ENCODE data around the gene ZNF862. TPM values are rescaled to one million over a fixed set of nuclear protein-coding genes. Genes with fewer than 3 reads are reported as not detected.

The ZNF862 gene
- total RNA-seq, 1 experiment from 2014 or later = 1.9 TPM

DNA sequence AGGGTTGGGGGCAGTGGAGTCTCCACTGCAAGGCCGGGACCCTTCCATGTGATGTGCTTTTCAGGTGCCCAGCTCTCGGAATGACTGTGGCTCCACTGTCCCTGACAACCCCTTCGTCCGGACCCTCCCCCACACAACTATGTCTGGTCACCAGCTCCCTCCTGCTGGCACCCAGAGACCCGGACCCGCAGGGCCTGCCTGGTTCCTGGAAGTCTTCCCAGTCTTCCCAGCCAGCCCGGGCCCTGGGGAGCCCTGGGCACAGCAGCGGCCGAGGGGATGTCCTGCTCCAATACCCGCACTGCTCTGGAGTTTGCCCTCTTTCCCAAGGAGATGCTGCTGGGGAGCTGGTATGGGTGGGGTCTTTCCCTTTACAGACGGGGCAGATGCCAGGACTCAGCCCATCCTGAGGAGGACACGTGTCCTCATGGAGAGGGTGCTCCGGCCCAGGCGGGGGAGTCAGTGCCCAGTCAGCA lies 41.1 kb downstream of the ZNF862 start:
- Histone ChIP-seq H2BK12ac (ENCODE audit: insufficient read length, low read depth, low read length) (no peak overlapping the region), H4K20me1 (ENCODE audit: control insufficient read depth, insufficient read depth, insufficient read length) (no peaks in the 10 kb centered on the region), H2BK20ac (ENCODE audit: low read depth, low read length, poor library complexity, severe bottlenecking) (no peak overlapping the region), H2AFZ (ENCODE audit: low read length) (no peak overlapping the region), H3K9me3 (ENCODE audit: control insufficient read depth, low read depth, low read length) (no peaks in the 10 kb centered on the region), H3T11ph (ENCODE audit: low read length) (no peak overlapping the region), H2BK120ac (ENCODE audit: low read depth, low read length, poor library complexity, severe bottlenecking) (no peak overlapping the region), H3K79me1 (ENCODE audit: insufficient read depth, low read depth, low read length, poor library complexity, severe bottlenecking) (no peaks in the 10 kb centered on the region), H3K27ac (ENCODE audit: insufficient read length, low read depth, low read length) (no peak overlapping the region), H4K91ac (ENCODE audit: insufficient read length, low read depth, low read length) (no peak overlapping the region), H4K5ac (ENCODE audit: insufficient read length, low read depth, low read length) (no peak overlapping the region), H2BK5ac (ENCODE audit: insufficient read length, low read length) (no peak overlapping the region), H3K79me2 (ENCODE audit: insufficient read depth, low read length) (no peaks in the 10 kb centered on the region), H3K4me2 (ENCODE audit: insufficient read depth, insufficient read length, low read length) (no peak overlapping the region), H3K27me3 (ENCODE audit: insufficient read depth, low read length) (no peaks in the 10 kb centered on the region; the same call in 1 of the 2 replicates), H3K9ac (ENCODE audit: extremely low read depth, insufficient read length, low read length) (no peak overlapping the region), H3K23me2 (ENCODE audit: insufficient read length, low read depth, low read length, poor library complexity, severe bottlenecking) (no peaks in the 10 kb centered on the region), H3K14ac (ENCODE audit: insufficient read depth, low read length) (no peak overlapping the region), H2AK5ac (ENCODE audit: insufficient read length, low read length) (no peak overlapping the region), H3K4ac (ENCODE audit: low read depth, low read length) (no peak overlapping the region), H3K23ac (ENCODE audit: insufficient read length, low read depth, low read length) (no peak overlapping the region), H2BK15ac (ENCODE audit: low read depth, low read length) (no peak overlapping the region), H4K8ac (replicated peaks; ENCODE audit: insufficient read length, low read depth, low read length) (no peak overlapping the region), H3K18ac (ENCODE audit: insufficient read length, low read depth, low read length) (no peak overlapping the region), H3K56ac (ENCODE audit: insufficient read length, low read depth, low read length) (no peak overlapping the region), H3K4me1 (ENCODE audit: insufficient read depth, low read length) (no peaks in the 10 kb centered on the region; the same call in 1 of the 2 replicates)
- Mint-ChIP-seq H3K9me3 (no peaks in the 10 kb centered on the region), H3K27ac (no peak overlapping the region), H3K27me3 (ENCODE audit: low read depth) (peaks cover 31% of the 10 kb centered on the region), H3K36me3 (ENCODE audit: insufficient read depth in 1 of 3, low read depth in 3 of 3) (no peaks in the 10 kb centered on the region; a peak in 1 of 7 replicates), H3K4me3 (no peak overlapping the region), H3K4me1 (peaks cover 16 to 19% of the 10 kb centered on the region in 2 experiments)
- DNase-seq = peak; percentile 17
- WGBS (ENCODE audit: extremely low coverage, insufficient read length, low lambda C conversion rate) = no CpG with 5 or more reads among the region's 14 CpGs
- TF ChIP-seq, protein P1, sequence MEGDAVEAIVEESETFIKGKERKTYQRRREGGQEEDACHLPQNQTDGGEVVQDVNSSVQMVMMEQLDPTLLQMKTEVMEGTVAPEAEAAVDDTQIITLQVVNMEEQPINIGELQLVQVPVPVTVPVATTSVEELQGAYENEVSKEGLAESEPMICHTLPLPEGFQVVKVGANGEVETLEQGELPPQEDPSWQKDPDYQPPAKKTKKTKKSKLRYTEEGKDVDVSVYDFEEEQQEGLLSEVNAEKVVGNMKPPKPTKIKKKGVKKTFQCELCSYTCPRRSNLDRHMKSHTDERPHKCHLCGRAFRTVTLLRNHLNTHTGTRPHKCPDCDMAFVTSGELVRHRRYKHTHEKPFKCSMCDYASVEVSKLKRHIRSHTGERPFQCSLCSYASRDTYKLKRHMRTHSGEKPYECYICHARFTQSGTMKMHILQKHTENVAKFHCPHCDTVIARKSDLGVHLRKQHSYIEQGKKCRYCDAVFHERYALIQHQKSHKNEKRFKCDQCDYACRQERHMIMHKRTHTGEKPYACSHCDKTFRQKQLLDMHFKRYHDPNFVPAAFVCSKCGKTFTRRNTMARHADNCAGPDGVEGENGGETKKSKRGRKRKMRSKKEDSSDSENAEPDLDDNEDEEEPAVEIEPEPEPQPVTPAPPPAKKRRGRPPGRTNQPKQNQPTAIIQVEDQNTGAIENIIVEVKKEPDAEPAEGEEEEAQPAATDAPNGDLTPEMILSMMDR (conservative IDR thresholded peaks at IDR 0.05) = no peak

Data from H9 (cell line).